GM23338 (cell line): Measurements from ENCODE around the gene PARD6A. TPM values are rescaled to one million over a fixed set of nuclear protein-coding genes. Genes with fewer than 3 reads are reported as not detected.

ENCODE experiments used
- ATAC-seq: fragments of 200-7000 bp; cut with Tn5 transposase; 3 replicates; pipeline ENCODE4 v1.9.1; 2020
- DNase-seq: peaks from one replicate; pipeline ENCODE4 v3.0.0-alpha.2; 2015; ENCODE audit warnings: low spot score
- H2AFZ ChIP-seq: fragments of 200-600 bp; sonication (generic); 2 replicates; pipeline ENCODE4 v1.8.0; 2016; ENCODE audit warnings: antibody characterized with exemption, mild to moderate bottlenecking, moderate library complexity
- H3F3A ChIP-seq: fragments of 200-600 bp; sonication (generic); replicated peaks from 2 replicates; pipeline ENCODE4 v1.8.0; 2017; ENCODE audit warnings: antibody characterized with exemption, mixed run types, low read depth
- H3K27ac ChIP-seq: fragments of 200-600 bp; sonication (generic); 2 replicates; pipeline ENCODE4 v1.6.1; 2016; ENCODE audit warnings: low read depth
- H3K27me3 ChIP-seq: fragments of 200-600 bp; sonication (generic); 2 replicates; pipeline ENCODE4 v1.8.0; 2016; ENCODE audit warnings: mild to moderate bottlenecking, mixed run types, moderate library complexity; ENCODE audit not compliant: insufficient read depth
- H3K36me3 ChIP-seq: fragments of 200-600 bp; sonication (generic); 2 replicates; pipeline ENCODE4 v1.8.0; 2016; ENCODE audit warnings: mild to moderate bottlenecking; ENCODE audit not compliant: insufficient read depth
- H3K4me1 ChIP-seq: fragments of 200-600 bp; sonication (generic); 2 replicates; pipeline ENCODE4 v1.8.0; 2016; ENCODE audit warnings: mild to moderate bottlenecking, moderate library complexity; ENCODE audit not compliant: insufficient read depth
- H3K4me2 ChIP-seq: fragments of 200-600 bp; sonication (generic); 2 replicates; pipeline ENCODE4 v1.7.1; 2017; ENCODE audit warnings: mixed run types
- H3K4me3 ChIP-seq: fragments of 200-600 bp; sonication (generic); 2 replicates; pipeline ENCODE4 v1.6.1; 2016; ENCODE audit warnings: mixed run types
- H3K79me2 ChIP-seq: fragments of 200-600 bp; sonication (generic); replicated peaks from 2 replicates; pipeline ENCODE4 v1.8.0; 2017; ENCODE audit warnings: mild to moderate bottlenecking; ENCODE audit not compliant: insufficient read depth
- H3K9me2 ChIP-seq: fragments of 200-600 bp; sonication (generic); 2 replicates; pipeline ENCODE4 v1.8.0; 2017; ENCODE audit not compliant: insufficient read depth
- H4K20me1 ChIP-seq: fragments of 200-600 bp; sonication (generic); replicated peaks from 2 replicates; pipeline ENCODE4 v1.8.0; 2017; ENCODE audit warnings: mild to moderate bottlenecking; ENCODE audit not compliant: insufficient read depth
- H3K27ac Mint-ChIP-seq: 2 replicates; pipeline ENCODE4 v1.8.0; 2020; ENCODE audit warnings: inconsistent platforms, mild to moderate bottlenecking, moderate library complexity, mixed read lengths
- H3K27me3 Mint-ChIP-seq: 3 replicates; pipeline ENCODE4 v1.8.0; 2022; ENCODE audit warnings: low read depth, mild to moderate bottlenecking, moderate library complexity, mixed read lengths, inconsistent platforms; ENCODE audit not compliant: insufficient read depth, poor library complexity
- H3K36me3 Mint-ChIP-seq: 3 replicates; pipeline ENCODE4 v1.8.0; 2021; ENCODE audit warnings: low read depth, mild to moderate bottlenecking, inconsistent platforms, moderate library complexity, mixed read lengths
- H3K4me1 Mint-ChIP-seq: 3 replicates; pipeline ENCODE4 v1.8.0; 2020; ENCODE audit warnings: mild to moderate bottlenecking, inconsistent platforms, mixed read lengths
- H3K4me3 Mint-ChIP-seq: 3 replicates; pipeline ENCODE4 v1.8.0; 2021; ENCODE audit warnings: moderate library complexity, mild to moderate bottlenecking, inconsistent platforms, mixed read lengths
- H3K9me3 Mint-ChIP-seq: 3 replicates; pipeline ENCODE4 v1.8.0; 2020; ENCODE audit warnings: moderate library complexity, mild to moderate bottlenecking, inconsistent platforms, mixed read lengths
- CREB1 ChIP-seq: fragments of 250-450 bp; sonication (Bioruptor Pico); IDR thresholded peaks from 2 replicates; pipeline ENCODE4 v1.5.0; 2020; ENCODE audit warnings: low read depth, mild to moderate bottlenecking, moderate library complexity
- EZH2 ChIP-seq: fragments of 200-600 bp; sonication (generic); IDR thresholded peaks from one replicate; pipeline ENCODE4 v1.8.0; 2017; ENCODE audit warnings: antibody characterized with exemption, mild to moderate bottlenecking, low read depth; ENCODE audit not compliant: unreplicated experiment
- EZH2phosphoT487 ChIP-seq: fragments of 200-600 bp; sonication (generic); IDR thresholded peaks from one replicate; pipeline ENCODE4 v1.8.1; 2018; ENCODE audit warnings: antibody characterized with exemption; ENCODE audit not compliant: unreplicated experiment
- NANOG ChIP-seq: IDR thresholded peaks from 2 replicates; pipeline ENCODE4 v1.6.1; 2016; ENCODE audit warnings: antibody characterized with exemption, borderline replicate concordance
- POLR2AphosphoS5 ChIP-seq: IDR thresholded peaks from 2 replicates; pipeline ENCODE4 v1.6.1; 2016; ENCODE audit warnings: antibody characterized with exemption, low read depth
- polyA plus RNA-seq: library from polyadenylated mRNA; unstranded; fragments of >200 nt; fragmentation: Nextera tagmentation; extraction: Ambion mirVana; gene quantifications from 2 replicates; pipeline ENCODE4 v1.2.1, GENCODE V29; 2016
- total RNA-seq: library from RNA; depleted of rRNA; stranded (reverse); fragments of >200 nt; shearing (Covaris generic); gene quantifications from 2 replicates; pipeline ENCODE4 v1.2.3, GENCODE V29; 2014
- TF ChIP-seq, protein P1 (sequence below): IDR thresholded peaks from 2 replicates; pipeline ENCODE4 v1.6.1; 2016; ENCODE audit warnings: antibody characterized with exemption
- TF ChIP-seq, protein P2 (sequence below), 2 experiments: fragments of 200-600 bp in 1 of 2; sonication (generic) in 1 of 2; conservative IDR thresholded peaks; 2 replicates each; pipeline versions ENCODE4 v1.5.1 to v1.6.1; 2016 to 2017; ENCODE audit warnings: antibody characterized with exemption in 2 of 2, low read depth in 2 of 2, mild to moderate bottlenecking in 2 of 2, moderate library complexity in 1 of 2

Gene PARD6A
- total and polyA plus RNA-seq, 2 experiments from 2014 or later, result 11.1 to 15.7 TPM

DNA sequence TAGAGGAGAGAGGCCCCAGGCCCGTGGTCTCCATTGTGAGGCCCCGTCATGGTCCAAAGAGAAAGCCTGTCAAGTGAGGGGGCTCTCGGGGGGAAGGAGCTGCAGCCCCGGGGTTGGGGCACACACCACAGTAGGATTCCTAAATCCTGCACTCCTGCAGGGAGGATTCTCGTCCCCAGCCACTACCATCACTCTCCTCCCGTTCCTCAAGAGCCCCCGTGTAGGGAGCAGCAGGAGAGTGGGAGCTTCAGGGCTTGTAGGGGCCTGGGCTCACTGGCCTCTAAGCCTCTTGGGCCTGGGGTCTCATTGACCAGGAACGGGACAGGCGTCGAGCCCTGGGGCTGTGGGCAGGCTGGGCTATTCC is 6.7 kb downstream of the PARD6A start:
- Histone ChIP-seq H4K20me1 (0 out of 2 replicates have a peak, but pooled peaks cover 5% of the 10 kb centered on the region), H3K4me2 (peak overlapping the region; percentile 93), H2AFZ (peak overlapping the region; percentile 91; the same call in 1 of the 2 replicates), H3K79me2 (no peaks in the 10 kb centered on the region), H3F3A (peaks cover 23% of the 10 kb centered on the region), H3K27me3 (peaks cover 10% of the 10 kb centered on the region), H3K4me1 (peaks cover 7% of the 10 kb centered on the region; the same call in 1 of the 2 replicates), H3K27ac (no peak overlapping the region), H3K4me3 (peak overlapping the region; percentile 90), H3K9me2 (no peaks in the 10 kb centered on the region), H3K36me3 (no peaks in the 10 kb centered on the region)
- Mint-ChIP-seq H3K36me3 (peaks cover 3% of the 10 kb centered on the region), H3K27ac (no peak overlapping the region), H3K9me3 (no peaks in the 10 kb centered on the region), H3K4me1 (peaks cover 10% of the 10 kb centered on the region), H3K27me3 (peaks cover 26% of the 10 kb centered on the region), H3K4me3 (peak overlapping the region; percentile 76; the same call in 2 of the 3 replicates)
- TF ChIP-seq, protein P1, sequence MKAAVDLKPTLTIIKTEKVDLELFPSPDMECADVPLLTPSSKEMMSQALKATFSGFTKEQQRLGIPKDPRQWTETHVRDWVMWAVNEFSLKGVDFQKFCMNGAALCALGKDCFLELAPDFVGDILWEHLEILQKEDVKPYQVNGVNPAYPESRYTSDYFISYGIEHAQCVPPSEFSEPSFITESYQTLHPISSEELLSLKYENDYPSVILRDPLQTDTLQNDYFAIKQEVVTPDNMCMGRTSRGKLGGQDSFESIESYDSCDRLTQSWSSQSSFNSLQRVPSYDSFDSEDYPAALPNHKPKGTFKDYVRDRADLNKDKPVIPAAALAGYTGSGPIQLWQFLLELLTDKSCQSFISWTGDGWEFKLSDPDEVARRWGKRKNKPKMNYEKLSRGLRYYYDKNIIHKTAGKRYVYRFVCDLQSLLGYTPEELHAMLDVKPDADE, result no peak
- no peak for TF ChIP-seq EZH2
- TF ChIP-seq EZH2phosphoT487, result no peak
- TF ChIP-seq CREB1, result no peak
- DNase-seq (no peak), ATAC-seq (no peak)

DNA sequence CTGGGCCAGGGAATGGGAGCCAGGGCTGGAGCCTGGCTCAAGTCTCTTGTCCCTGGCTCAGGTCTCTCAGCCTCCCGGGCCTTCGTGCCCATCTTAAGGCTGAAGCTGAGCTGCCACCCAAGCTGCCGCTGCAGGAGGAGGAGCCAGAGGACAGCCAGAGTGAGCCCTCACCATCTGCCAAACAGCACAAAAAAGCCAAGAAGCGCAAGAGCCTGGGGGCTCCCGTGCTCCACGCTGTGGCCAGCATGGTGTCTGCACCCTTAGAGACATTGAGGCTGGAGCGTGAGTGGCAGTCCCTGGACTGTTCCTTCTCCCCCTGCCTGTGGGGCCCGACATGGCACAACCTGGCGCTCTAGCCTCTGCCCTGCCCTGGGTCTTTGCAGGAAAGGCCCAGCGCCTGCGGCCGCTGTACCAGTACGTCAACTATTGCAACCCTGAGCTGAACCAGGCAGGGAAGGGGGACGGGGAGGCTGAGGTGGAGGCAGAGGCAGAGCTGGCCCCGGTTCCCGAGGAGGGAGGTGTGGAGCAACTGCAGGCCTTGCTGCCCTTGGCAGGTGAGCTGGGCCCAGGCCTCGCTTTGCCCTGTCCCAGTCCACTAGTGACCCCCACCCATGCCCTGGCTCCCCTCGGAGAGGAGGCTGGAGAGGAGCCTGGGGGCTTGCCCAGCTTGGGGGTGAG is 7.2 kb downstream of the PARD6A start:
- Histone ChIP-seq H3K36me3 (no peaks in the 10 kb centered on the region), H3K79me2 (no peaks in the 10 kb centered on the region), H3K4me2 (peak overlapping the region; percentile 93; the same call in 1 of the 2 replicates), H3K27me3 (peaks cover 10% of the 10 kb centered on the region), H3K9me2 (no peaks in the 10 kb centered on the region), H3K27ac (no peak overlapping the region), H4K20me1 (0 out of 2 replicates have a peak, but pooled peaks cover under 1% of the 10 kb centered on the region), H3K4me3 (peak overlapping the region; percentile 90; the same call in 1 of the 2 replicates), H3F3A (peaks cover 23% of the 10 kb centered on the region), H2AFZ (no peak overlapping the region), H3K4me1 (peaks cover 7% of the 10 kb centered on the region; the same call in 1 of the 2 replicates)
- Mint-ChIP-seq H3K27ac (no peak overlapping the region), H3K4me3 (0 out of 3 replicates have a peak overlapping the region, but pooled peaks have one; percentile 76), H3K4me1 (peaks cover 10% of the 10 kb centered on the region), H3K27me3 (peaks cover 24% of the 10 kb centered on the region), H3K9me3 (no peaks in the 10 kb centered on the region), H3K36me3 (peaks cover 2% of the 10 kb centered on the region)
- peak; percentile 73 for ATAC-seq
- DNase-seq, result peak; percentile 96
- no peak for TF ChIP-seq EZH2phosphoT487
- TF ChIP-seq POLR2AphosphoS5, result no peak; the same call in 1 of the 2 replicates
- TF ChIP-seq, protein P2, sequence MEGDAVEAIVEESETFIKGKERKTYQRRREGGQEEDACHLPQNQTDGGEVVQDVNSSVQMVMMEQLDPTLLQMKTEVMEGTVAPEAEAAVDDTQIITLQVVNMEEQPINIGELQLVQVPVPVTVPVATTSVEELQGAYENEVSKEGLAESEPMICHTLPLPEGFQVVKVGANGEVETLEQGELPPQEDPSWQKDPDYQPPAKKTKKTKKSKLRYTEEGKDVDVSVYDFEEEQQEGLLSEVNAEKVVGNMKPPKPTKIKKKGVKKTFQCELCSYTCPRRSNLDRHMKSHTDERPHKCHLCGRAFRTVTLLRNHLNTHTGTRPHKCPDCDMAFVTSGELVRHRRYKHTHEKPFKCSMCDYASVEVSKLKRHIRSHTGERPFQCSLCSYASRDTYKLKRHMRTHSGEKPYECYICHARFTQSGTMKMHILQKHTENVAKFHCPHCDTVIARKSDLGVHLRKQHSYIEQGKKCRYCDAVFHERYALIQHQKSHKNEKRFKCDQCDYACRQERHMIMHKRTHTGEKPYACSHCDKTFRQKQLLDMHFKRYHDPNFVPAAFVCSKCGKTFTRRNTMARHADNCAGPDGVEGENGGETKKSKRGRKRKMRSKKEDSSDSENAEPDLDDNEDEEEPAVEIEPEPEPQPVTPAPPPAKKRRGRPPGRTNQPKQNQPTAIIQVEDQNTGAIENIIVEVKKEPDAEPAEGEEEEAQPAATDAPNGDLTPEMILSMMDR (conservative IDR thresholded peaks at IDR 0.05; ENCODE audit: low read depth in 2 of 2), result peak; percentile 61 to 89
- TF ChIP-seq EZH2, result no peak
- no peak for TF ChIP-seq NANOG
